ENCODE measurements around the gene MRGPRE. TPM values are rescaled to one million over a fixed set of nuclear protein-coding genes. Genes with fewer than 3 reads are reported as not detected.
"Not testable (repeated sequence)": the region's sequence is repeated elsewhere in the genome, so short reads cannot be mapped to it uniquely, and the experiment has no call there.

MRGPRE gene, protein sequence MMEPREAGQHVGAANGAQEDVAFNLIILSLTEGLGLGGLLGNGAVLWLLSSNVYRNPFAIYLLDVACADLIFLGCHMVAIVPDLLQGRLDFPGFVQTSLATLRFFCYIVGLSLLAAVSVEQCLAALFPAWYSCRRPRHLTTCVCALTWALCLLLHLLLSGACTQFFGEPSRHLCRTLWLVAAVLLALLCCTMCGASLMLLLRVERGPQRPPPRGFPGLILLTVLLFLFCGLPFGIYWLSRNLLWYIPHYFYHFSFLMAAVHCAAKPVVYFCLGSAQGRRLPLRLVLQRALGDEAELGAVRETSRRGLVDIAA
- polyA plus RNA-seq (2012; ENCODE audit: low read depth, missing spikeins), result not detected

DNA sequence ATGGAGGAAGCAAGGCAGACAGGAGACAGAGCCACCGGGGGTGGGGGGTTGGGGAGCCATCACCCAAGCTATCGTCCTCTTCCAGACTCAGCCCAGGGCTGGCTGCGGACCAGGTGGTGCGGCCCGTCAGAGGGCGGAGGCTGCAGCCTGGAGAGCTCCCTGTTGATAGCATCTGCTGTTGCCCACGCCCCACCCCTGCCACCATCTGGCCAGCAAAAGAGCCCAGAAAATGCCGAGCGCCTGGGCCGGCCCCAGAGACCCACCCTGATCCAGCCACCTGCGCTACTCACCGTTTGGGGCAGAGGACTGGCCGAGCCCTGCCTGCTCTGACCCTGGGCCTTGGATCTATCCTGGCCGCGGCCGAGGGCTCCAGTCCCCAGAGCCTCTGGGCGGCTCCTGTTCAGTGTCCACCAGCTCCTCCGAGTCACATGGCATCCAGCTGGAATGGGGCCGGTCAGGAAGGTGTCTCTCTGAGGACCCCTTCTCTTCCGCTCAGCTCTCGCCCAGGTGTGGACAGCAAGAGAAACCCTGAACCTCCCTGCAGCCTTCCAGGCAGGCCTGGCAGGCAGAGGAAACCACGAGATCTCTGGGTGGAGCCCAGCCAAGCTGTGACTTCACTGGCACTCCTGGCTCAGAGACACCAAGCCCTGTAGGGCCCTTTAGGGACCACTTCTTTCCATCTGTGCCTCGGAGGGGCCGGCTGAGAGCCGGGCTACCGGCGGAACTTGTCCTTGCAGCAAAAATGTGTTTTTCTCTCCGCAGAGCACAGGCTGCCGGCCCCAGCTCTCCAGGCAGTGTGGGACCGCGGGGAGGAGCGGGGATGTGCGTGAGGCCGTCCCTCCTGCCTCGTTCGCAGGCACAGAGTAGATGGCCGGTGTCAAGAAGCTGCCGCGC, at the start of gene MRGPRE:
Gene MRGPRE, minus strand, starts transcription at position 567 of the 894 bp plus-strand sequence. CDS start 3,618 bp downstream, outside the sequence.
- TF ChIP-seq TAF1 (IDR thresholded peaks at IDR 0.05; ENCODE audit: low read depth, low read length) (no peak), POLR2AphosphoS5 (IDR thresholded peaks at IDR 0.05; ENCODE audit: low read depth, low read length) (no peak)
- FAIRE-seq, result no peak
- DNase-seq (ENCODE audit: insufficient read length, low spot score), result no peak

DNA sequence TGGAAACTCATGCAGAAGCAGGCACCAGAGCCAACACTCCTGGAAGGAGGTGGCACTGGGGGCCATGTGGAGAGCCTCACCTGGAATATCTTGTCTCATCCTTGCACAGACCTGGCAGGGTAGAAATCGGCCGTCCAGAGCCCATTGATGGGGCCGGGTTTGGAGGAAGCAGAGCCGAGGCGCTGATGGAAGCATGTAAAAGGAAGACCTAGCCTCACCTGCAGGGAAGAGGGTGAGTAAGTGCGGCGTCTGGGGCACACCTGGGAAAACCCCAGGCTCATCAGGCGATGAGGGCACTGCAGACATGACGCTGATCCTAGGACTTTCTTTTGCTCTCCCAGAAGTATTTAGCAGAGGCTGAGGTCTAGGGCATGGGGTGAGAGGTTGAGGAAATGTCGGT, 48.9 kb upstream of the MRGPRE start:
- not testable (repeated sequence) for FAIRE-seq

DNA sequence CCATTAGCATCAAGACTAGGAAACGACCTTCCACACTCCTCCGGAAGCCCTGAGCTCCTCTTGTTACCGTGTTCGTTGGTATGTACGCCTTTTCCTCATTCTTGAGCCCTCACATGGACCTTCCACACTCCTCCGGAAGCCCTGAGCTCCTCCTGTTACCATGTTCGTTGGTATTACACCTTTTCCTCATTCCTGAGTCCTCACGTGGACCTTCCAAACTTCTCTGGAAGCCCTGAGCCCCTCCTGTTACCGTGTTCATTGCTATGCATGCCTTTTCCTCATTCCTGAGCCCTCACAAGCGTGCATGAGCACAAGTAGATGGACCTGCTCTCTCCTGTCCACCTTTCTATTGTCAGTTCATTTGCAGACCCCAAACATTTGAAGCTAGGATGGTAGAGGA, 48.4 kb upstream of the MRGPRE start:
- not testable (repeated sequence) for DNase-seq (ENCODE audit: insufficient read length, low spot score); FAIRE-seq

More for the DNA sequence above, 48.9 kb upstream of the MRGPRE start:
- not testable (repeated sequence) for DNase-seq (ENCODE audit: insufficient read length, low spot score)

- DNase-seq (ENCODE audit: insufficient read length, low spot score); FAIRE-seq: not testable (repeated sequence)
These were observed 46.7 kb upstream of the MRGPRE start for GRCh38 chr11:3278922-3279321.

- DNase-seq (ENCODE audit: insufficient read length, low spot score); FAIRE-seq: not testable (repeated sequence)
These were observed 41.4 kb upstream of the MRGPRE start for GRCh38 chr11:3273629-3274028.

GRCh38 chr11:3262548-3262947, 30.3 kb upstream of the MRGPRE start:
- not testable (repeated sequence) for DNase-seq (ENCODE audit: insufficient read length, low spot score); FAIRE-seq

GRCh38 chr11:3261831-3262230, 29.6 kb upstream of the MRGPRE start:
- FAIRE-seq; DNase-seq (ENCODE audit: insufficient read length, low spot score): not testable (repeated sequence)

DNA sequence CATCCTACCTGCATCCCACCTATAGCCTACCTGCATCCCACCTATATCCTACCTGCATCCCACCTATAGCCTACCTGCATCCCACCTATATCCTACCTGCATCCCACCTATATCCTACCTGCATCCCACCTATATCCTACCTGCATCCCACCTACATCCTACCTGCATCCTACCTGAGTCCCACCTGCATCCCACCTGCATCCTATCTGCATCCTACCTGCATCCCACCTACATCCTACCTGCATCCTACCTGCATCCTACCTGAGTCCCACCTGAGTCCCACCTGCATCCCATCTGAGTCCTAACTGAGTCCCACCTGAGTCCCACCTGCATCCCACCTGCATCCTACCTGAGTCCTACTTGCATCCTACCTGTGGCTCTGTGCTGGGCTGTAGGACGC, 25.3 kb upstream of the MRGPRE start:
- not testable (repeated sequence) for FAIRE-seq; DNase-seq (ENCODE audit: insufficient read length, low spot score)

DNA sequence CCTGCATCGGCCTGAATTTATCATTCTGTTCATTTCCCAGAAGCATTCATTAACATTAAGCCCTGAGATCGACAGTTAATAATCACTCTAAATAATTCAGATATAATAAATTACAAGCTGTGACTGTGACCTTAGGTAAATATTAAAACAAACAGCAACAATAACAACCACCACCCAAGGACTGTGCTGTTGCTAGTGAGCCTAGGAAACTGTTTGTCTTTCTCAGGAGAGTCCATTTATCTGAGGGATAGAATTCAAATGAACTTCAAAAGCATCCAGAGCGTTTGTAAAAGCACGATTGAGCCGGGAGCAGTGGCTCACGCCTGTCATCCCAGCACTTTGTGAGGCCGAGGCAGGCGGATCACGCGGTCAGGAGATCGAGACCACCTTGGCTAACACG, 23.0 kb upstream of the MRGPRE start:
- not testable (repeated sequence) for FAIRE-seq; DNase-seq (ENCODE audit: insufficient read length, low spot score)

DNA sequence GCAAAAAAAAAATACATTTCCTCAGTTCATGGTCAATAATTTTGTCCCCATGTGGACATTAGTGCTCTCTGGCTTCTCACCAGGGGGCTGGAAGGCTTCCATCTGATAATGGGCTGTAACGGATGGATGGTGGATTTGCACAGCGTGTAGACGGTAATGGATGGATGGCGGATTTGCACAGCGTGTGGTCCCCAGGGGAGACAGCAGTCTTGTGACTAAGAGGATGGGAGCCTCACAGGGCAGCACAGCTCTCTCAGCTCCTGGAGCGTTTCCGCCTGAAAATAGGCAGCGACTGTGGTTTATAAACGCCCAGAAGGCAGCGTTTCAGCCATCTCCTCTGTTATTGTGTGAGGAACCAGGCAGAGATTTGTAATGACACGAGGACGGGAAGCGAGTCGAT, 22.6 kb upstream of the MRGPRE start:
- DNase-seq (ENCODE audit: insufficient read length, low spot score); FAIRE-seq: not testable (repeated sequence)

DNA sequence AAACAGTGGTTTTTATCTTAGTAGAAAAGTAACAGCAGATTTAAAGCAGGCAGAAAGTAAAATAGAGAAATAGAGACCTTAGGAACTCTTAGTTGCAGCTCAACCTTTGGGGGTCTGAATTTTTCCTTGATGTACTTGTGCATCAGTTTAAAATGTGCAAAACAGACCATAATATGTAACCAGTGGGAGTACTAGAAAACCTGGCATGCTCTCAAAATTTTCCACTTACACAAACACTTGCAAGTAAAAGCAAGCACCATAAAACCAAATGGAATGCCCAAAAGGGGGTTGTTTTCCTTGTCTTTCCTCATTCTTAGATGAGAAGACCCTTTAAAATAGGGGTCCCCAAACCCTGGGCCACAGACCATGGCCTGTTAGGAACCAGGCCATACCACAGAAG, 12.9 kb upstream of the MRGPRE start:
- TF ChIP-seq POLR2AphosphoS5 (IDR thresholded peaks at IDR 0.05; ENCODE audit: low read depth, low read length) (no peak), SPI1 (IDR thresholded peaks at IDR 0.05; ENCODE audit: low read depth, low read length) (no peak), PAX5 (IDR thresholded peaks at IDR 0.05; ENCODE audit: insufficient read depth, low read length, severe bottlenecking) (no peak), POU2F2 (IDR thresholded peaks at IDR 0.05; ENCODE audit: low read depth, low read length) (no peak), TAF1 (IDR thresholded peaks at IDR 0.05; ENCODE audit: low read depth, low read length) (no peak), POLR2A (IDR thresholded peaks at IDR 0.05; ENCODE audit: low read depth, low read length) (no peak)
- DNase-seq (ENCODE audit: insufficient read length, low spot score), result no peak
- no peak for FAIRE-seq

DNA sequence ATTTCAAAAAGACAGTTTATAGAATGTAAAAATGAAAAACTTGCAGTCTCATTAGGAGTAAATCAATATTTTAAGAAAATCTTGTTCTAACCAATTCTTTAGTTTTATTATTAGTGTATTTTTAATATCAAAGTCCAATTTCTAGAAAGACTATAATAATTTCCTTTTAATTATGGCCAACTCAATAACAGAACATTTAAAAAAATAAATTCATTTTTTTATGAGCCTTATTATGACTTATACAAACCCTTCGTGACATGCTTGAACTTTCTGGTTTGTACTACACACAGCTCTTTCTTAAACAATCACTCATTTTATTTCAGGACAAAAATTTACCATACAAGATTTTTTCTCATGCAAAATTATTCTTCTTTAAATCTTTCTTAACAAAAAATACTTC, 11.7 kb upstream of the MRGPRE start:
- no peak for FAIRE-seq
- no peak for DNase-seq (ENCODE audit: insufficient read length, low spot score)
- TF ChIP-seq TAF1 (IDR thresholded peaks at IDR 0.05; ENCODE audit: low read depth, low read length) (no peak), PAX5 (IDR thresholded peaks at IDR 0.05; ENCODE audit: insufficient read depth, low read length, severe bottlenecking) (no peak), POLR2AphosphoS5 (IDR thresholded peaks at IDR 0.05; ENCODE audit: low read depth, low read length) (no peak), SPI1 (IDR thresholded peaks at IDR 0.05; ENCODE audit: low read depth, low read length) (no peak), POU2F2 (IDR thresholded peaks at IDR 0.05; ENCODE audit: low read depth, low read length) (no peak), POLR2A (IDR thresholded peaks at IDR 0.05; ENCODE audit: low read depth, low read length) (no peak)

DNA sequence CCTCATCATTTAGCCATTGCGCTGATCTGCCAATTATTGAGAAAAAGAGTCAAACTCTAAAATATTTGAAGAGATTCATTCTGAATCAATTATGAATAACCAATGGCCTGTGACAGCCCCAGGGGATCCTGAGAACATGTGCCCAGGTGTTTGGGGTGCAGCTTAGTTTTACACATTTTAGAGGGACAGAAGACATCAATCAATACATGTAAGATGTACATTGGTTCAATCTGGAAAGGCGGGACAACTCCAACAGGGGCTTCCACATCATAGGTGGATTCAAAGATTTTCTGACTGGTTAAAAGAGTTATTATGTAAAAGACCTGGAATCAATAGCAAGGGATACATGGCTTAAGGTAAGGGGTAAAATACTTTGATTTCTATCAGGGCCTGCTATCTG, 4.9 kb upstream of the MRGPRE start:
- no peak for TF ChIP-seq POU2F2 (IDR thresholded peaks at IDR 0.05; ENCODE audit: low read depth, low read length)
- TF ChIP-seq TAF1 (IDR thresholded peaks at IDR 0.05; ENCODE audit: low read depth, low read length), result no peak
- TF ChIP-seq PAX5 (IDR thresholded peaks at IDR 0.05; ENCODE audit: insufficient read depth, low read length, severe bottlenecking), result no peak
- TF ChIP-seq SPI1 (IDR thresholded peaks at IDR 0.05; ENCODE audit: low read depth, low read length), result no peak
- no peak for TF ChIP-seq POLR2AphosphoS5 (IDR thresholded peaks at IDR 0.05; ENCODE audit: low read depth, low read length)
- TF ChIP-seq POLR2A (IDR thresholded peaks at IDR 0.05; ENCODE audit: low read depth, low read length), result no peak
- DNase-seq (ENCODE audit: insufficient read length, low spot score) (no peak), FAIRE-seq (no peak)
